Endothelial cell of umbilical vein (primary cell): Measurements from ENCODE around the gene RASSF3. TPM values are rescaled to one million over a fixed set of nuclear protein-coding genes. Genes with fewer than 3 reads are reported as not detected.

Experiments used
- BruUV-seq: library from RNA; stranded (reverse); fragments of 400-500 nt; replicated peaks from 2 replicates; lab custom pipeline; 2021; lab: Mats Ljungman, UMichigan
- CTCF ChIA-PET: fragments of 300-600, 350-600 bp; sonication (Branson Sonifier 250); formaldehyde crosslinking; loops from one replicate; lab custom pipeline; 2021; ENCODE audit warnings: antibody characterized with exemption, inconsistent platforms; lab: Charles Lee
- POLR2A ChIA-PET: fragments of 300-600, 350-600 bp; sonication (Branson Sonifier 250); formaldehyde crosslinking; loops from one replicate; lab custom pipeline; 2021; ENCODE audit warnings: antibody characterized with exemption, inconsistent platforms; lab: Charles Lee
- DNase-seq: peaks from one replicate; pipeline ENCODE4 v3.0.0-alpha.2; 2011; ENCODE audit warnings: low read depth, low spot score
- FAIRE-seq: peaks from 2 replicates; lab custom pipeline; 2011; peaks lifted over from hg19 to GRCh38; lab: Jason Lieb, UNC
- H2AFZ ChIP-seq: 2 replicates; pipeline ENCODE4 v1.6.0; 2012; ENCODE audit warnings: low read depth, low read length, control low read depth, inconsistent platforms
- H3K27ac ChIP-seq: 2 replicates; pipeline ENCODE4 v1.5.1; 2011; ENCODE audit warnings: low read depth, mild to moderate bottlenecking, control low read depth, low read length, moderate library complexity; ENCODE audit not compliant: insufficient read depth
- H3K27me3 ChIP-seq, 2 experiments: 2 replicates each; pipeline versions ENCODE4 v1.6.0 to v1.6.1; 2011; ENCODE audit warnings: low read length in 2 of 2, mixed read lengths in 1 of 2; ENCODE audit not compliant: control insufficient read depth in 2 of 2, insufficient read depth in 2 of 2
- H3K36me3 ChIP-seq, 2 experiments: 2 replicates in 1 of 2; 3 replicates in 1 of 2; pipeline ENCODE4 v1.5.1; 2011; ENCODE audit warnings: low read length in 2 of 2, mild to moderate bottlenecking in 1 of 2, moderate library complexity in 1 of 2; ENCODE audit not compliant: control insufficient read depth in 2 of 2, insufficient read depth in 2 of 2; ENCODE audit errors: extremely low read depth in 1 of 2
- H3K4me1 ChIP-seq: 3 replicates; pipeline ENCODE4 v1.5.1; 2011; ENCODE audit warnings: mild to moderate bottlenecking, low read length; ENCODE audit not compliant: control insufficient read depth, insufficient read depth; ENCODE audit errors: extremely low read depth
- H3K4me2 ChIP-seq: 2 replicates; pipeline ENCODE4 v1.6.1; 2011; ENCODE audit warnings: low read length, control low read depth, mixed read lengths; ENCODE audit not compliant: insufficient read depth
- H3K4me3 ChIP-seq, 3 experiments: fragments of 200-600 bp in 1 of 3; sonication (generic), shearing (Covaris generic) in 1 of 3; replicated peaks in 1 of 3; 2 replicates each; pipeline ENCODE4 v1.5.1; 2011 to 2016; ENCODE audit warnings: control low read depth in 3 of 3, low read length in 3 of 3, mild to moderate bottlenecking in 2 of 3, inconsistent platforms in 1 of 3, low read depth in 1 of 3, moderate library complexity in 1 of 3; ENCODE audit not compliant: insufficient read depth in 1 of 3
- H3K79me2 ChIP-seq: 2 replicates; pipeline ENCODE4 v1.6.0; 2012; ENCODE audit warnings: low read length, inconsistent platforms; ENCODE audit not compliant: control insufficient read depth, insufficient read depth
- H3K9ac ChIP-seq: replicated peaks from 2 replicates; pipeline ENCODE3; 2011; ENCODE audit warnings: low read length, control low read depth; ENCODE audit not compliant: insufficient read depth; ENCODE audit errors: extremely low read depth
- H3K9me1 ChIP-seq: replicated peaks from 3 replicates; pipeline ENCODE4 v1.6.0; 2011; ENCODE audit warnings: mild to moderate bottlenecking, low read length; ENCODE audit not compliant: control insufficient read depth, insufficient read depth; ENCODE audit errors: extremely low read depth
- H3K9me3 ChIP-seq: replicated peaks from 2 replicates; pipeline ENCODE4 v1.5.1; 2012; ENCODE audit warnings: low read length, inconsistent platforms; ENCODE audit not compliant: control insufficient read depth, insufficient read depth
- H4K20me1 ChIP-seq: replicated peaks from 2 replicates; pipeline ENCODE3; 2011; ENCODE audit warnings: mild to moderate bottlenecking, low read length; ENCODE audit not compliant: control insufficient read depth, insufficient read depth; ENCODE audit errors: extremely low read depth
- CTCF ChIP-seq, 2 donors: IDR thresholded peaks; 1 replicate in 1 of 2; 2 replicates in 1 of 2; pipeline ENCODE4 v1.5.1; 2011; ENCODE audit warnings: low read length in 2 of 2, mild to moderate bottlenecking in 2 of 2, moderate library complexity in 2 of 2, control low read depth in 1 of 2, inconsistent platforms in 1 of 2, low read depth in 1 of 2; ENCODE audit not compliant: insufficient read depth in 1 of 2; ENCODE audit errors: extremely low read depth in 1 of 2
- EZH2 ChIP-seq: IDR thresholded peaks from 2 replicates; pipeline ENCODE4 v1.6.1; 2012; ENCODE audit warnings: borderline replicate concordance, low read depth, mild to moderate bottlenecking, moderate library complexity, low read length, inconsistent platforms; ENCODE audit not compliant: severe bottlenecking
- FOS ChIP-seq: IDR thresholded peaks from 2 replicates; pipeline ENCODE4 v1.6.1; 2011; ENCODE audit warnings: mild to moderate bottlenecking, low read length, moderate library complexity, borderline replicate concordance; ENCODE audit not compliant: insufficient read depth
- GATA2 ChIP-seq: IDR thresholded peaks from 2 replicates; pipeline ENCODE4 v1.7.0; 2011; ENCODE audit warnings: low read depth, mild to moderate bottlenecking, moderate library complexity, mixed read lengths, low read length; ENCODE audit not compliant: insufficient read length, insufficient read depth
- JUN ChIP-seq: IDR thresholded peaks from 2 replicates; pipeline ENCODE4 v1.6.1; 2011; ENCODE audit warnings: borderline replicate concordance, low read depth; ENCODE audit not compliant: insufficient read length, insufficient read depth
- MAX ChIP-seq: IDR thresholded peaks from 2 replicates; pipeline ENCODE4 v1.6.1; 2011; ENCODE audit not compliant: insufficient read depth, insufficient read length
- MYC ChIP-seq: IDR thresholded peaks from one replicate; pipeline ENCODE4 v1.6.1; 2011; ENCODE audit warnings: mild to moderate bottlenecking, low read depth, low read length
- POLR2A ChIP-seq: IDR thresholded peaks from 2 replicates; pipeline ENCODE4 v1.6.1; 2012; ENCODE audit warnings: low read depth, mild to moderate bottlenecking, control low read depth, low read length
- POLR2AphosphoS5 ChIP-seq: IDR thresholded peaks from 2 replicates; pipeline ENCODE4 v1.6.1; 2012; ENCODE audit warnings: low read depth, mild to moderate bottlenecking, control low read depth, low read length, moderate library complexity; ENCODE audit not compliant: insufficient read depth
- dilution Hi-C: fragments of 300-500 bp; cut with MboI; formaldehyde crosslinking; loops from one replicate; pipeline ENCODE4 v1.15.0; 2019; ENCODE audit warnings: low sequenced_read_pairs; ENCODE audit not compliant: extremely low pct_ligation_motif_present
- intact Hi-C: fragments of 100-400 bp; cut with micrococcal nuclease; formaldehyde crosslinking; loops from one replicate; pipeline ENCODE4 v1.10.0; 2022
- polyA plus RNA-seq, 4 experiments: library from polyadenylated mRNA; depleted of rRNA in 3 of 4; stranded (reverse) in 3 of 4; unstranded in 1 of 4; fragments of >200 nt; gene quantifications; 2 replicates each; pipeline versions ENCODE4 v1.2.1 to v1.2.3, GENCODE V29; 2011 to 2012; ENCODE audit warnings: missing spikeins in 1 of 4
- total RNA-seq: library from RNA; stranded (reverse); gene quantifications from 2 replicates; pipeline ENCODE4 v1.2.3, GENCODE V29; 2021

RASSF3 gene
- total and polyA plus RNA-seq, 2 donors (not counting 3 experiments of a cell fraction or from before 2014, with no cell fraction given), result 20.2 to 60.8 TPM

DNA sequence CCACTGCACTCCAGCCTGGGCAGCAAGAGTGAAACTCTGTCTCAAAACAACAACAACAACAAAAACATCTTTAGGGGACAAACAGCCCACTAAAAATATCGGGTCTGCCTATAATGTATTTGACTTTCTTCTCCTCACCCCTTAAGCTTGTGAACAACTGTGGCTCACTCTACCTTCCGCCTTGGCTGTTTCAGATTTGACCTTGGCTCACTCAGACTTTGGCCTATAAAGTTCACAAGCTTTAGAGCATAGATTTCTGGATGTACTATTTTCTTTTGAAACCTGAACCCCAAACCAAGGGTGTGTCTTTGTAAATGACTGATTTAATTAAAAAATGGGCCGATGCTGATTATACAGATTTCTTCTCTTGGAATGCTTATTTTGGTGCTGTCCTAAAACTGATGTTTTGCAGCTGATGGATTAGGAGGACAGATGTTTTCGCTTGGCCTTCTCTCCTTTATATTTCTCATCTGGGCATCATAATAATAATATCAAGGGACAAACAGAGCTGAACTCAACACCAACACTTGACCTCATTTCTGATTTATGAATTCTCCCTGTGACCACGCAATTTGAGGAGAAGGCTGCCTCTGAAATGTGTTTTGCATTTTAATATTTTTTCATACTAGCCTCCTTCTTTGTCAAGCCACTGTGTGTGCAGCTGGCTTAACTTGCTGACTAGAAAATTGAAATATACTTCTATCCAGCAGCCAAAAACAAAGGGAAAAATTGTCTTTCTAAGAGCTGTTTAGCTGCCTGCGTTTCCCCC is 40.2 kb upstream of the RASSF3 start:
- Histone ChIP-seq H3K4me3 (no peak overlapping the region), H3K79me2 (no peaks in the 10 kb centered on the region), H4K20me1 (no peaks in the 10 kb centered on the region), H3K9me3 (no peaks in the 10 kb centered on the region), H3K4me1 (no peaks in the 10 kb centered on the region), H3K9me1 (no peaks in the 10 kb centered on the region), H3K4me2 (no peak overlapping the region), H3K27ac (no peak overlapping the region), H3K36me3 (no peaks in the 10 kb centered on the region), H3K9ac (no peak overlapping the region), H2AFZ (no peak overlapping the region), H3K27me3 (peaks cover 0 to 2% of the 10 kb centered on the region in 2 experiments)
- no TSS peak for BruUV-seq
- DNase-seq, result no peak
- no peak for TF ChIP-seq GATA2
- TF ChIP-seq POLR2AphosphoS5, result no peak
- no peak for TF ChIP-seq CTCF (IDR thresholded peaks at IDR 0.05; ENCODE audit: extremely low read depth in 1 of 2, insufficient read depth in 1 of 2, low read depth in 1 of 2, low read length in 2 of 2)
- no peak for TF ChIP-seq MAX
- TF ChIP-seq POLR2A, result no peak
- TF ChIP-seq FOS, result no peak
- TF ChIP-seq MYC, result no peak
- no peak for TF ChIP-seq EZH2
- TF ChIP-seq JUN, result no peak
- intact Hi-C loops (no loop called here), dilution Hi-C loops (no loop called here)
- ChIA-PET POLR2A (no interaction called here), CTCF (interaction anchor here (1.2 to 4.3 kb wide), 6 partner anchors 10 to 127 kb away, joined by 3 to 23 read pairs (median 4); no protein-coding TSS in a partner anchor)
- no peak for FAIRE-seq
